SIG-M5 (cell line): Measurements from ENCODE around the gene EHBP1.
"Not testable (repeated sequence)": the region's sequence is repeated elsewhere in the genome, so short reads cannot be mapped to it uniquely, and the experiment has no call there.

Experiments used
- DNase-seq: peaks from one replicate; lab custom pipeline; 2025; lab: John Stamatoyannopoulos, UW

EHBP1 gene

GRCh38 chr2:63019686-63020085, 314.2 kb downstream of the EHBP1 start:
- not testable (repeated sequence) for DNase-seq

- DNase-seq, result no peak
Observed at GRCh38 chr2:63023444-63023843, 317.9 kb downstream of the EHBP1 start.

DNA sequence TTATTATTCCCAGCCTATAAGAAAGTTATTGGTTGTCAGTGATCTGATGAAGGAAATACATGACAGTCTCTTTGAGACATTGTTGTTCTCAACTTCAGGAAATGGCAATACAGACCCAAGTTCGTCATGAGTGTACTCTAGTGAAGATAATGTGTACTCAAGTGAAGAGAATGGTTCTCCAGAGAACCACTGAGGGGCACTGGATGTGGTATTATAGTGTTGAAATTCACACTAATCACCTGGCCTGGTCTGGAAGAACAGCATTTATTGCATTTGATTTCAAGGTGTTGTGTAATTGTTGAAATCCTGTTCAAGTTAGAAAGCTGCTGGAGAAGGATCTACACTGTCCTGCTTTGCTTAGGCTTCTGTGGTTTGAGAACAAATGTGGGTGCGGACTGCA, 321.7 kb downstream of the EHBP1 start:
- no peak for DNase-seq

GRCh38 chr2:63029058-63029457, 323.5 kb downstream of the EHBP1 start:
- DNase-seq, result no peak

GRCh38 chr2:63034526-63034925, 329.0 kb downstream of the EHBP1 start:
- no peak for DNase-seq

DNA sequence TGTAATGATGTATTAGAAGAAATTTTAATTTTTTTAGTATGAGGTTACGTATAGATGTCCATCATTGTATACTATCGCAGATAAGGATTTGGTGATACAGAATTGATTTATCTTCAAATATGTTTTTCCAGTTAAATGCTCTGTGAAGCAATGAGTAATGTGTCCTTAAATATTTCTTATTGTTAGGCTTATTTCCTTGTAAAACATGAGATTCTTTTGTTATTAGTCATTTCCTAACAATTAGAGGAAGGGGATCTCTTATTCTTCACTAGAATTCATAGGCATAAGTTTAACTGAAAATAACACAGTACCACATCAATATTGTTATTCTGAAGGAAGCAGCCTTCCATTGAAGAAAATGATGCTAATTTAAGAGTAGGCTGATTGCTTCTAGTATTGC, 329.7 kb downstream of the EHBP1 start:
- DNase-seq, result no peak

- DNase-seq, result no peak
Observed at GRCh38 chr2:63035660-63036059, 330.1 kb downstream of the EHBP1 start.

DNA sequence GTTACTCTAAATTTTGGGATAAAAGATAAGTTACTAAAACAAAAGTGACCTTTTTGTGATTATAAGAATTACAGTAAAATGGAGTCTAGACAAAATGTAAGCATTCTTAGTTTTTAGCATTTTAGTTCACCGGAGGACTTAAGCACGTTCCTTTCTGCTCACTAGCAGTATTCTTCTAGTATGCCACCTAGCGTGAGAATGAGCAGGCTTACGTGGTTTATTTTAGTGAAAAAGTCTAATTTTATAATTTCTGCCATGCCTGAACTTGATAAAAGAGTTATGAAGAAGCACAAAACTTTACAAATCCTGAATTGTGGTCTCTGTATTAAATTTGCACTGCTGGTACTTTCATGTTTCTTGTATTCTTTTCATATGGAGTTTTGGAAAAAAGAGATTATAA, 332.5 kb downstream of the EHBP1 start:
- DNase-seq, result no peak

DNA sequence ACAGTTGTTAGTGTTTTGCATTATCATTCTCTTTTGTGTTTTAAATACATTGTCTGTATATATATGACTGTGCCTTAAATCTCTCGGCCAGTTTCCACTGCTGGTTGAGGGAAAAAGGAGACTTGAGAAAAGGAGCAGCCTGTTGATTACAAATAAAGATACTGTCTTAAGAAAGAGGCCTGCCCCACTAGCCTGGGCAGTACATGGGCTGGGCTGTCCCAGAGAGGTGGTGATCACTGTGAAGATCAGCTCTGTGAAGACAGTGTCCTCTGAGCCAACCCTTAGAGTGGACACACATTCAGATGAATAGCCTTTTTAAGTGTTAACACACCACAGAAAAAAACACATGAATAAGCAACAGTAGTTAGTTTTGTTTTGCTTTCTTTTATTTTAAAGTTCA, 335.1 kb downstream of the EHBP1 start:
- DNase-seq, result no peak

DNA sequence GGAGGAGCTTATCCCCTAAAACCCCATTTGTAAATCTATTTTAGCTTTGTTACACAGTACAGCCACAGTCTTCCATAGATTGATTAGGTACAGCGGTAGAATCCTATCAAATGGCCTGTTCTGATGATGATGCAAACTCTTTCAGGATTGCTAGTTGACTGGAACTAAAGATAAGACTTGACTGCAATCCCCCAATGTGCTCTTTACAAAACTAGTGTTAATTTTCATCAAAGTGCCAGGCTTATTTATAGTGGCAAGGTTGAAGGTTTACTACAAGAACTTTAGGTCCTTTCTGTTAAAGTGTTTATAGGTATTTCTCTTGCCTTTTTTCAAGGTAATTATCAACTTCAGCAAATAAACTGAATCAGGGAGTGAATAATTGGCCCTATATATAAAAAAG, 336.1 kb downstream of the EHBP1 start:
- DNase-seq, result no peak

GRCh38 chr2:63044362-63045327, 339.1 kb downstream of the EHBP1 start:
- no peak for DNase-seq

- DNase-seq, result no peak
Observed at GRCh38 chr2:63046552-63046951, 341.0 kb downstream of the EHBP1 start.

DNA sequence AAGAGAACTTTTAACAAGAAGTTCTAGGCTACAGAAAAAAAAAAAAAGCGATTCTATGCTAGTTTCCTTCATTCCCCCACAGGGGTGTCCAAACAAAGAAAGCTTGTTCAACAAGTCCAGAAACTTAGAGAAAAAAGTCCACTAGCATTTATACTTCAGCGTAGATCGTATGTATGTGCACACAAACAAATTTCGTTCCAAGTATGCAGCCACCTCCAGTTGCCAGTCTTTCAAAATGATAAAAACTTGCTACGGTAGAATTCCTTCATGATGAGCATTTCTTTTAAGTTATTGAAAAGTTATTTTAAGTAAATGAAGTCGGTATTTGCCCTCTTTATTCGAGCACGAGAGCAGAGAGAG, 341.4 kb downstream of the EHBP1 start:
- DNase-seq, result no peak

DNA sequence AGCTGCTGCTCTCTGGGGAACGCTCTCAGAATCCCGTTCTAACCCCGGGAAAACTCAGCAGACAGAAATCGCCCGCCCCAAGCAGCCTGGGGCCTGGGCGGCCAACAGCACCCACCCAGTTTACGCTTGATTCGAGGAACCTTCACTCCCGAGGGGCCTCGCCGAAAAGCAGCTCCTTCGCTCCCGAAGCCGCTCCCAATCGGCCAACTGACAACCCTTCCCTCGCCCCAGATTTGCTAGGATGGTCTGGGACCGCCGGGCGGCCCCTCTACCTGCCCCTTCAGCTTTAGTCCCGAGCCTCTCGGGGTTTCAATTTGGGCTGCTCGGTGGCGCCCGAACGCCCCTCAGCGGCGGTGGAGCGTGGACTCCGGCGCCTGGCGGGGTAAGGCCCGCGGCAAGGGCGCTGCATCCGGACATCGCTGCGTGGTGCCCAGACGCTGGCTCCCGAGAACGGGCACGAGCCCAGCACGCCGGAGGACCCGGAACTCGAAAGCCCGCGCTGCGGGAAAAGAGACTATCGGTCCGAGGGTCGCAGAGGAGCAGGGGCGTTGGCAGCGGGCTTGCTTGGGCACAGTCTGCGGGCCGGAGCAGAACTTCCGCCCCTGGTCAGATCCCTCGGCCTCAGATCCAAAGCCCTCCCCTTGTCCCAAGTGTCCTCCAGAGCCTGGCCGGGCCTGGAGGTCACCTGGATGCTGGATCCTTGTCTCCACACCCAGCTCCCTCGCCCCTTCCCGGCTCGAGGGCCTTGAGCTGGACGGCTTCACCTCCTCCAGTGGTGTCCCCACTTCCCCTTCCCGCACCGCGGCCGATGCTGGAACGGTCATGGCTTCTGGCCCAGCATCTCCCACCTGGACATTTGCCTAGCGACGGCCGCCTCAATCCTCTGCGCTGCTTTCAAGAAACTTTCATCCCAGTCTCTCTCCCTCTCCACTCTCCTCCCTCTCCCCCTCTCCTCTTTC, 342.1 kb downstream of the EHBP1 start:
- DNase-seq, result no peak

GRCh38 chr2:63048367-63049171, 343.1 kb downstream of the EHBP1 start:
- no peak for DNase-seq

DNA sequence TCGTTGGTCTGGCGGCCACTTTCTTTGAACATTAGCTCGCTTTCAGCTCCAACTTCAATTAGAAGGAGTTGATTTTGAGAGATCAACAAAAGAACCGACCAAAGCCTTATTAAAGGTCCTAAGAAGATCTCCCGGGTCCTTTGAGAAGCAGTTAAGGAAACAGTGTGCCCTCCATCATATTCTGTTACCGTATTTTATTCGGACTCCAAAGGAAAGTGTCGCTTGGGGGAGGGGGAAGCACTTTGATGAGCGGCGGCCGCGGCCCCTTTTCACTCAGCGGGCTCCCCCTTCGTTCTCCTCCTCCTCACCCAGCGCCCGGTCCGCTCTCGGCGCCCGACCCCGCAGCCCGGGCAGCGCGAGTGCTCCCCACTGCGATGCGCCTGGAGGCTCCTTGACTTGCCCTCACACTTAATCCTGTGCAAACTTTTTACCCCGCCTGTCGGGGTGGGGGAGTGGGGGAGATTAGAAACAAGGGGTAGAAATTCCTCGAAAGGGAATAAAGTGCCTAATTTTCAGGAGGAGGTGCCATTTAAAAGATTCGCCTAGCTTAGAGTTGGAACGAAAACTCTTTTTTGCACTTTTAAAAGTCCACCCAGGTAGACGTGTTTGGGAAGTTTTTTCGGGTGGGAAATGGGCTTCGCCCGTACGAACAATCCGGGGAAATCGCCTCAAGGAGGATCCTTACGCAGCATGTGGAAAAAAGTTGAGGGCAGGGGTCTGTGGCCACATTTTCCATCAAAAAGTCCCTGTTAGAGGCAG, 343.9 kb downstream of the EHBP1 start:
- no peak for DNase-seq

- no peak for DNase-seq
Observed at GRCh38 chr2:63049970-63050333, 344.4 kb downstream of the EHBP1 start.

DNA sequence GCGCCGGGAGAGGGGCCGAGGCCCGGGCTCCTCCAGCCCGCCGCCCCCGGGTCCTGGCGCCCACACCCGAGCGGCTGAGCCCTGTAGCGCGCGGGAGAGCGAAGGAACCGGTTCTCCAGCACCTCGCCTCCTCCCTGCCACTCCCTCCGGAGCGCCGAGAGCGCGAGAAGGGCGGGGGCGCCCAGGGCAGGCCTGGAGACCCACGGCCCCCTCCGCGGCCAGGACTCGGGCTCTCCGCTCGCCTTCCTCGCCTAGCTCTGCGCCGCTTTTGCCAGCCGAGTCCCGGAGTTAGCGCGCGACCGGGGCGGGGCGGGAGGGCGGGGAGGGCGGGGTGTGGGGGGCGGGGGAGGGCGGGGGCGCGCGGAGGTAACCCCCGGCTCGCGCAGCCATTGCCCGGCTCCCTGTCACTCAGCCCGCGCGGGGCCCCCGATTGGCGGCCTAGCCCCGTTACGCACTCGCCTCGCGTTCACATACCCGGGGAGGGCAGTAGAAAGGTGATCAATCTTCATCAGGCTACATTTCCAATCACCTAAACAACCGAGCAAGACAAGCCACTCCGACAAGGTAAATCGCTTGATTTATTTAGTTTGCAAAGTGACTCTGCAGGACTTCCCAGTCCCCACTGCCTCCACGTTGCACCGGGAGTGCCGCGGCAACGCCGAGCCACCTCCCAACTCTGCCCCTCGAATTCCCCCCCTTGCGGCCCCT, 345.0 kb downstream of the EHBP1 start, which contains the start of gene OTX1:
TSS of gene OTX1 (plus strand) at position 497 of the 708 bp plus-strand sequence. CDS start 2,161 bp downstream, outside the sequence.
- peak; percentile 23 for DNase-seq

DNA sequence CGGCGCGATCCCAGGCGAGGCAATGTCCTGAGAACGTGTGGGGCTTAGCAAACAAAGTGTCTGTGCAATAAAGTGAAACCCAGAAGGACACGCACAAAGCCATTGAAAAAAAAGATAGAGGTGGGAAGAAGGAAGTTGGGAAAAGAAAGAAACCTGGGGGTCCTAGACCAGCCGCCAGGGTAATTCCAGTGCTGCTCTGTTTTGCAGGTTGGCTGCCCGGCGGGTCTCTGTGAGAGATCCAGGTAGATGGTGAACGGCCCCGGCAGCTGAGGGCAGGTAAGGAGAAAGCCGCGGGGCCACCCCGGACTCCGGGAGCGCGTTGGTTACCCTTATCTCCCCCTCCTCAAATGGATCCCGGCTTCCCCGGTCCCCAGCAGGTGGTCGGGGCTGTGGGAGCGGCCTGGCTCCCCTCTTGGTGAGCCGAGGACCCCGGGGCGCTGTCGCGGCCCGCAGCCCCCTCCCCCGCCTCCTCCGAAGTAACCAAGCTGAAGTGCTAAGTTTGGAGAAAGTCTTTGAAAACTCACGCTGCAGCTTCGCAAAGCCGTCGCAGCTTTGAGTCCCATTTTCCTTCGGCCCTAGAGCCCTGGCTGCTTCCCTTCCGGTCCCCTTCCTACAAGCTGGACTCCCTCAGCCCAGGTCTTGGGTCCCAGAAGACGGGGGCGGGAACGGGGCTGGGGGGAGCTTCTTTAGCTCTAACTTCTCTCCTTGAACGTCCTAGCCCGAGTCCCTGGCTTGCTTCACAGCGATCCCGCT, 345.7 kb downstream of the EHBP1 start:
- no peak for DNase-seq
